ENCODE data around the gene RASL11A. TPM values are rescaled to one million over a fixed set of nuclear protein-coding genes. Genes with fewer than 3 reads are reported as not detected.

The RASL11A gene
- total and polyA plus RNA-seq, 2 of the 13 experiments (the other 11 are each of a cell fraction or from before 2014, with no cell fraction given) = 3.0 to 4.1 TPM

GRCh38 chr13:27270594-27271520 is at the start of gene RASL11A (continued):
- TF ChIP-seq ZSCAN5A (CRISPR knock-in tag; IDR thresholded peaks at IDR 0.05; ENCODE audit: borderline replicate concordance) (no peak), ZNF605 (CRISPR knock-in tag; IDR thresholded peaks at IDR 0.05) (no peak; the same call in 1 of the 2 replicates), ZNF770 (CRISPR knock-in tag; IDR thresholded peaks at IDR 0.05) (no peak; the same call in 1 of the 2 replicates), SAFB2 (CRISPR knock-in tag; IDR thresholded peaks at IDR 0.05; ENCODE audit: borderline replicate concordance, low read depth) (no peak; the same call in 1 of the 2 replicates), SRSF1 (optimal IDR thresholded peaks at IDR 0.05; ENCODE audit: low read depth, low read length) (peak; percentile 74), ZNF446 (CRISPR knock-in tag; IDR thresholded peaks at IDR 0.05) (no peak), ZFP36L1 (CRISPR knock-in tag; IDR thresholded peaks at IDR 0.05) (no peak), ETV6 (CRISPR knock-in tag; conservative IDR thresholded peaks at IDR 0.05) (no peak), ZNF772 (CRISPR knock-in tag; IDR thresholded peaks at IDR 0.05) (peak; percentile 59; the same call in 1 of the 2 replicates), ZNF282 (IDR thresholded peaks at IDR 0.05; ENCODE audit: partially characterized antibody) (no peak), GABPA (IDR thresholded peaks at IDR 0.05; ENCODE audit: low read depth, low read length) (no peak), GABPA (CRISPR knock-in tag; IDR thresholded peaks at IDR 0.05; ENCODE audit: low read depth) (no peak)
- TF ChIP-seq, protein P1, sequence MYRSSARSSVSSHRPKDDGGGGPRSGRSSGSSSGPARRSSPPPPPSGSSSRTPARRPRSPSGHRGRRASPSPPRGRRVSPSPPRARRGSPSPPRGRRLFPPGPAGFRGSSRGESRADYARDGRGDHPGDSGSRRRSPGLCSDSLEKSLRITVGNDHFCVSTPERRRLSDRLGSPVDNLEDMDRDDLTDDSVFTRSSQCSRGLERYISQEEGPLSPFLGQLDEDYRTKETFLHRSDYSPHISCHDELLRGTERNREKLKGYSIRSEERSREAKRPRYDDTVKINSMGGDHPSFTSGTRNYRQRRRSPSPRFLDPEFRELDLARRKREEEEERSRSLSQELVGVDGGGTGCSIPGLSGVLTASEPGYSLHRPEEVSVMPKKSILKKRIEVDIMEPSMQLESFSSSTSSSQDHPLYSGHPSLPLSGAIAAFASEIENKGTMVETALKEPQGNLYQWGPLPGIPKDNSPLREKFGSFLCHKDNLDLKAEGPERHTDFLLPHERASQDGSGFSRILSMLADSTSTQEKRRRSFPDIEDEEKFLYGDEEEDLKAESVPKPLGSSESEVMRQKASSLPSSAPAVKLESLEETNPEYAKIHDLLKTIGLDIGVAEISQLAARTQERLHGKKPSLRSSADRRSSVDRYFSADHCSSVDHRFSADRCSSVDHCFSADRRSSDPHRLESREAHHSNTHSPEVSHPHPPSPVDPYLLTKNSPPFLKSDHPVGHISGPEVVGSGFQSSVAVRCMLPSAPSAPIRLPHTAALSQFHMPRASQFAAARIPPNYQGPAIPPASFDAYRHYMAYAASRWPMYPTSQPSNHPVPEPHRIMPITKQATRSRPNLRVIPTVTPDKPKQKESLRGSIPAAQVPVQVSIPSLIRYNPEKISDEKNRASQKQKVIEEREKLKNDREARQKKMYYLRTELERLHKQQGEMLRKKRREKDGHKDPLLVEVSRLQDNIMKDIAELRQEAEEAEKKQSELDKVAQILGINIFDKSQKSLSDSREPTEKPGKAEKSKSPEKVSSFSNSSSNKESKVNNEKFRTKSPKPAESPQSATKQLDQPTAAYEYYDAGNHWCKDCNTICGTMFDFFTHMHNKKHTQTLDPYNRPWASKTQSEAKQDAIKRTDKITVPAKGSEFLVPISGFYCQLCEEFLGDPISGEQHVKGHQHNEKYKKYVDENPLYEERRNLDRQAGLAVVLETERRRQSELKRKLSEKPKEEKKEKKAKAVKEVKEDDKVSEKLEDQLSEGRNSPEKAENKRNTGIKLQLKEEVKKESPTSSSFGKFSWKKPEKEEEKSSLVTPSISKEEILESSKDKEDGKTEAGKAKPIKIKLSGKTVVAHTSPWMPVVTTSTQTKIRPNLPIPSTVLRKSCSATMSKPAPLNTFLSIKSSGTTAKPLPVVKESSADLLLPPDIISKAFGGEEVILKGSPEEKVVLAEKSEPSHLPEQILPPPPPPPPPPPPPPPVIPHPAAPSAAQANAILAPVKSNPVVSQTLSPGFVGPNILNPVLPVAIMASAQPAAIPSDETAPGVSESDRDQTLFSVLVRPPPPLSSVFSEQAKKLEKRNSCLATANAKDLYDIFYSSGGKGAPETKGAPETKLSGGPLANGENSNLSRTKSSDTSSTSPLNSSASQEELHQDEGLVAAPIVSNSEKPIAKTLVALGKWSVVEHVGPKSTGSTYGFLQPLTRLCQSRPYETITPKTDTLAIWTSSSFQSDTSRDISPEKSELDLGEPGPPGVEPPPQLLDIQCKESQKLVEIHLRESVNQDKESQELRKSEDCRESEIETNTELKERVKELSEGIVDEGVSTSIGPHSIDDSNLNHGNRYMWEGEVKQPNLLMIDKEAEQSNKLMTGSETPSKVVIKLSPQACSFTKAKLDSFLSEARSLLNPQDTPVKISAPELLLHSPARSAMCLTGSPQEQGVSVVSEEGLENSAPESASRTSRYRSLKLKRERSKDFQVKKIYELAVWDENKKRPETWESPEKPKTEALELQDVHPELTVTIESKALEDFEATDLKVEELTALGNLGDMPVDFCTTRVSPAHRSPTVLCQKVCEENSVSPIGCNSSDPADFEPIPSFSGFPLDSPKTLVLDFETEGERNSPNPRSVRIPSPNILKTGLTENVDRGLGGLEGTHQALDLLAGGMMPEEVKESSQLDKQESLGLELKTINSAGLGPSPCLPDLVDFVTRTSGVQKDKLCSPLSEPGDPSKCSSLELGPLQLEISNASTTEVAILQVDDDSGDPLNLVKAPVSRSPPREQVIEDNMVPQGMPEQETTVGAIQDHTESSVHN (CRISPR knock-in tag; IDR thresholded peaks at IDR 0.05) = no peak
- TF ChIP-seq, protein P2, sequence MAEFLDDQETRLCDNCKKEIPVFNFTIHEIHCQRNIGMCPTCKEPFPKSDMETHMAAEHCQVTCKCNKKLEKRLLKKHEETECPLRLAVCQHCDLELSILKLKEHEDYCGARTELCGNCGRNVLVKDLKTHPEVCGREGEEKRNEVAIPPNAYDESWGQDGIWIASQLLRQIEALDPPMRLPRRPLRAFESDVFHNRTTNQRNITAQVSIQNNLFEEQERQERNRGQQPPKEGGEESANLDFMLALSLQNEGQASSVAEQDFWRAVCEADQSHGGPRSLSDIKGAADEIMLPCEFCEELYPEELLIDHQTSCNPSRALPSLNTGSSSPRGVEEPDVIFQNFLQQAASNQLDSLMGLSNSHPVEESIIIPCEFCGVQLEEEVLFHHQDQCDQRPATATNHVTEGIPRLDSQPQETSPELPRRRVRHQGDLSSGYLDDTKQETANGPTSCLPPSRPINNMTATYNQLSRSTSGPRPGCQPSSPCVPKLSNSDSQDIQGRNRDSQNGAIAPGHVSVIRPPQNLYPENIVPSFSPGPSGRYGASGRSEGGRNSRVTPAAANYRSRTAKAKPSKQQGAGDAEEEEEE (CRISPR knock-in tag; IDR thresholded peaks at IDR 0.05; ENCODE audit: borderline replicate concordance) = no peak
